GM18909 (cell line): Measurements from ENCODE around the gene TNIP2.
"Not testable (repeated sequence)": the region's sequence is repeated elsewhere in the genome, so short reads cannot be mapped to it uniquely, and the experiment has no call there.

Source experiments
- ATAC-seq: cut with Tn5 transposase; IDR thresholded peaks from one replicate; pipeline ENCODE4 v1.9.1; 2021; ENCODE audit warnings: mild to moderate bottlenecking; ENCODE audit not compliant: unreplicated experiment, poor library complexity

TNIP2 gene

GRCh38 chr4:2780643-2781042 lies 24.5 kb upstream of the TNIP2 start:
- ATAC-seq: not testable (repeated sequence)

- ATAC-seq: no peak
Observed at GRCh38 chr4:2771264-2771663, 15.1 kb upstream of the TNIP2 start.

- no peak for ATAC-seq
Observed at GRCh38 chr4:2768921-2769336, 12.8 kb upstream of the TNIP2 start.

GRCh38 chr4:2768124-2768523 lies 12.0 kb upstream of the TNIP2 start:
- no peak for ATAC-seq

- ATAC-seq: no peak
Observed at GRCh38 chr4:2767705-2768074, 11.6 kb upstream of the TNIP2 start.

- no peak for ATAC-seq
Observed at GRCh38 chr4:2767046-2767704, 11.0 kb upstream of the TNIP2 start.

- ATAC-seq: no peak
Observed at GRCh38 chr4:2765832-2766526, 9.8 kb upstream of the TNIP2 start.

- ATAC-seq: no peak
Observed at GRCh38 chr4:2763511-2763967, 7.4 kb upstream of the TNIP2 start.

- ATAC-seq: not testable (repeated sequence)
Observed at GRCh38 chr4:2762486-2763370, 6.6 kb upstream of the TNIP2 start.

GRCh38 chr4:2762048-2762447 lies 5.9 kb upstream of the TNIP2 start:
- no peak for ATAC-seq

- ATAC-seq: no peak
Observed at GRCh38 chr4:2761035-2761923, 5.1 kb upstream of the TNIP2 start.

- no peak for ATAC-seq
Observed at GRCh38 chr4:2757426-2757825, 1.3 kb upstream of the TNIP2 start.

GRCh38 chr4:2756691-2757350 lies 685 bp upstream of the TNIP2 start:
- peak; percentile 3 for ATAC-seq

GRCh38 chr4:2754848-2755819 lies 1.0 kb downstream of the TNIP2 start:
- no peak for ATAC-seq

- ATAC-seq: no peak
Observed at GRCh38 chr4:2753436-2753835, 2.7 kb downstream of the TNIP2 start.

- no peak for ATAC-seq
Observed at GRCh38 chr4:2750719-2751605, 5.2 kb downstream of the TNIP2 start.

GRCh38 chr4:2746891-2747695 lies 9.0 kb downstream of the TNIP2 start:
- no peak for ATAC-seq
